Activated B cell treated with CpG ODN at 0.5 μM for 24 hours (primary cell): ENCODE measurements around the gene TAF5. TPM values are rescaled to one million over a fixed set of nuclear protein-coding genes. Genes with fewer than 3 reads are reported as not detected.

Experiments
- ATAC-seq: fragments of 200-7000 bp; cut with Tn5 transposase; one replicate; pipeline ENCODE4 v1.10.0; 2021; ENCODE audit warnings: low read depth, mild to moderate bottlenecking, moderate library complexity
- CTCF ChIA-PET: fragments of 350-600 bp; sonication (Branson Sonifier 250); formaldehyde crosslinking; loops from one replicate; lab custom pipeline; 2021; ENCODE audit warnings: antibody characterized with exemption; lab: Charles Lee
- POLR2A ChIA-PET: fragments of 350-600 bp; sonication (Branson Sonifier 250); formaldehyde crosslinking; loops from one replicate; lab custom pipeline; 2021; ENCODE audit warnings: antibody characterized with exemption; lab: Charles Lee
- DNase-seq: peaks from one replicate; pipeline ENCODE4 v3.0.0; 2022
- H3K27ac Mint-ChIP-seq: one replicate; pipeline ENCODE4 v1.8.0; 2020; ENCODE audit warnings: mixed read lengths
- H3K27me3 Mint-ChIP-seq: one replicate; pipeline ENCODE4 v1.8.0; 2021; ENCODE audit warnings: mixed read lengths
- H3K36me3 Mint-ChIP-seq: one replicate; pipeline ENCODE4 v1.8.0; 2021; ENCODE audit warnings: low read depth, mixed read lengths
- H3K4me1 Mint-ChIP-seq: one replicate; pipeline ENCODE4 v1.8.0; 2021; ENCODE audit warnings: mixed read lengths
- H3K4me3 Mint-ChIP-seq: one replicate; pipeline ENCODE4 v1.8.0; 2020; ENCODE audit warnings: mild to moderate bottlenecking, mixed read lengths
- H3K9me3 Mint-ChIP-seq: one replicate; pipeline ENCODE4 v1.8.0; 2020; ENCODE audit warnings: mixed read lengths
- CTCF ChIP-seq: fragments of 200-600 bp; IDR thresholded peaks from one replicate; pipeline ENCODE4 v1.8.0; 2022; ENCODE audit warnings: antibody characterized with exemption, mild to moderate bottlenecking
- intact Hi-C: fragments of 100-400 bp; cut with micrococcal nuclease; formaldehyde crosslinking; loops from one replicate; pipeline ENCODE4 v1.15.1; 2024
- total RNA-seq: library from RNA; stranded (reverse); gene quantifications from 2 replicates; pipeline ENCODE4 v1.2.3, GENCODE V29; 2022

TAF5 gene
- total RNA-seq, result 3.6 and 3.8 TPM in 2 replicates

- peaks cover 6% of the 10 kb centered on the region for H3K36me3 Mint-ChIP-seq
- no peak for TF ChIP-seq CTCF
- no peaks in the 10 kb centered on the region for H3K9me3 Mint-ChIP-seq
- peaks cover 12% of the 10 kb centered on the region for H3K4me1 Mint-ChIP-seq
- ChIA-PET POLR2A (interaction anchor here (0.7 to 3.0 kb wide), 11 partner anchors 15 to 621 kb away, joined by 3 to 26 read pairs (median 4); partner anchors contain the start of genes ATP5MK, NT5C2, PCGF6 and PDCD11), CTCF (interaction anchor here (0.7 kb wide), 1 partner anchor 1122 kb away, joined by 3 read pairs; the partner anchor contains the start of gene GBF1)
- intact Hi-C loops, result loop anchor here (1.0 to 10.0 kb wide), 10 partner anchors 17 to 1121 kb away; partner anchors contain the start of genes ACTR1A, ARL3, ATP5MK and BORCS7
- peak within 1 kb of the TSS; percentile 87 for H3K27ac Mint-ChIP-seq
- H3K27me3 Mint-ChIP-seq, result no peaks in the 10 kb centered on the region
- DNase-seq (peak; percentile 79), ATAC-seq (peak; percentile 72)
- H3K4me3 Mint-ChIP-seq, result peak within 1 kb of the TSS; percentile 90
These were observed at the start of gene TAF5 for GRCh38 chr10:103367782-103368518. Gene TAF5, plus strand, starts transcription at chr10:103367976. Its CDS starts 14 bp downstream, at chr10:103367990.

- no peak for ATAC-seq
- Mint-ChIP-seq H3K9me3 (no peaks in the 10 kb centered on the region), H3K27ac (no peak overlapping the region), H3K4me1 (no peaks in the 10 kb centered on the region), H3K4me3 (no peak overlapping the region), H3K36me3 (peaks cover 67% of the 10 kb centered on the region), H3K27me3 (no peaks in the 10 kb centered on the region)
- DNase-seq, result no peak
- TF ChIP-seq CTCF, result no peak
- intact Hi-C loops, result no loop called here
- CTCF ChIA-PET, result interaction anchor here (0.7 kb wide), 1 partner anchor 411 kb away, joined by 3 read pairs; no protein-coding TSS in a partner anchor
- POLR2A ChIA-PET, result interaction anchor here (0.5 kb wide), 1 partner anchor 34 kb away, joined by 6 read pairs; no protein-coding TSS in a partner anchor
These were observed 39.9 kb upstream of the TAF5 start for GRCh38 chr10:103327906-103328305.

GRCh38 chr10:103333934-103334520, 33.7 kb upstream of the TAF5 start:
- ChIA-PET CTCF (interaction anchor here (1.0 to 2.5 kb wide), 5 partner anchors 16 to 499 kb away, joined by 3 to 20 read pairs (median 4); partner anchors contain the start of genes CNNM2, CYP17A1 and PCGF6), POLR2A (interaction anchor here (1.5 kb wide), 1 partner anchor 416 kb away, joined by 3 read pairs; the partner anchor contains the start of gene CNNM2)
- no peaks in the 10 kb centered on the region for H3K9me3 Mint-ChIP-seq
- no peaks in the 10 kb centered on the region for H3K27me3 Mint-ChIP-seq
- intact Hi-C loops, result loop anchor here (1.0 kb wide), 3 partner anchors 417 to 605 kb away; no protein-coding TSS in a partner anchor
- H3K36me3 Mint-ChIP-seq, result peaks cover 47% of the 10 kb centered on the region
- no peak for ATAC-seq
- DNase-seq, result no peak
- no peak for TF ChIP-seq CTCF
- no peaks in the 10 kb centered on the region for H3K4me1 Mint-ChIP-seq
- no peak overlapping the region for H3K27ac Mint-ChIP-seq
- H3K4me3 Mint-ChIP-seq, result no peak overlapping the region

GRCh38 chr10:103334567-103334966, 33.2 kb upstream of the TAF5 start:
- H3K36me3 Mint-ChIP-seq, result peaks cover 47% of the 10 kb centered on the region
- ATAC-seq (no peak), DNase-seq (no peak)
- H3K27me3 Mint-ChIP-seq, result no peaks in the 10 kb centered on the region
- H3K4me1 Mint-ChIP-seq, result no peaks in the 10 kb centered on the region
- CTCF ChIA-PET, result interaction anchor here (1.2 to 2.5 kb wide), 4 partner anchors 16 to 500 kb away, joined by 3 to 20 read pairs (median 4); partner anchors contain the start of genes CNNM2 and PCGF6
- H3K9me3 Mint-ChIP-seq, result no peaks in the 10 kb centered on the region
- no peak for TF ChIP-seq CTCF
- intact Hi-C loops, result loop anchor here (1.0 kb wide), 3 partner anchors 417 to 605 kb away; no protein-coding TSS in a partner anchor
- no peak overlapping the region for H3K27ac Mint-ChIP-seq
- POLR2A ChIA-PET, result interaction anchor here (0.8 kb wide), 1 partner anchor 34 kb away, joined by 3 read pairs; no protein-coding TSS in a partner anchor
- no peak overlapping the region for H3K4me3 Mint-ChIP-seq
